ENCODE results near the gene OLFML2A. TPM values are rescaled to one million over a fixed set of nuclear protein-coding genes. Genes with fewer than 3 reads are reported as not detected.

Gene OLFML2A
- total and polyA plus RNA-seq, 10 donors, result 3.0 to 187 (median 117) TPM

- Histone ChIP-seq H3K36me3 (no peaks in the 10 kb centered on the region), H3K4me3 (no peak overlapping the region), H3K9me3 (no peaks in the 10 kb centered on the region), H3K27ac (no peak overlapping the region), H3K27me3 (replicated peaks in 1 of 7) (peaks cover 0 to 6% (median 0%) of the 10 kb centered on the region in 7 donors), H3K4me1 (no peaks in the 10 kb centered on the region)
- 73 to 91% (median 79%) methylated on average over 2 of the region's 2 CpGs for WGBS, 5 donors
- intact Hi-C loops (cut with DNase I; ENCODE audit: low total_unique reads), result no loop called here
- TF ChIP-seq POLR2AphosphoS5 (IDR thresholded peaks at IDR 0.05) (no peak), CTCF (IDR thresholded peaks at IDR 0.05 in 8 of 11, conservative IDR thresholded peaks at IDR 0.05 in 3 of 11) (no peak)
- no peak for DNase-seq
Measured at GRCh38 chr9:124749781-124750180, 27.2 kb upstream of the OLFML2A start.

GRCh38 chr9:124752967-124753366 lies 24.0 kb upstream of the OLFML2A start:
- DNase-seq, result no peak
- no peaks in the 10 kb centered on the region for H3K9me3 ChIP-seq
- H3K36me3 ChIP-seq, result no peaks in the 10 kb centered on the region
- intact Hi-C loops (cut with DNase I; ENCODE audit: low total_unique reads), result no loop called here
- H3K4me1 ChIP-seq, result peaks cover 0 to 12% (median 0%) of the 10 kb centered on the region in 6 donors
- H3K4me3 ChIP-seq, result no peak overlapping the region
- 76 to 91% (median 87%) methylated on average over 1 of the region's 1 CpG for WGBS, 5 donors
- no peak overlapping the region for H3K27ac ChIP-seq
- peaks cover 0 to 29% (median 0%) of the 10 kb centered on the region in 7 donors for H3K27me3 ChIP-seq (replicated peaks in 1 of 7)
- TF ChIP-seq POLR2AphosphoS5 (IDR thresholded peaks at IDR 0.05) (no peak), CTCF (IDR thresholded peaks at IDR 0.05 in 8 of 11, conservative IDR thresholded peaks at IDR 0.05 in 3 of 11) (no peak), POLR2A (IDR thresholded peaks at IDR 0.05) (no peak)

GRCh38 chr9:124754289-124754688 lies 22.6 kb upstream of the OLFML2A start:
- no peak for TF ChIP-seq POLR2A (IDR thresholded peaks at IDR 0.05)
- no peak for TF ChIP-seq POLR2AphosphoS5 (IDR thresholded peaks at IDR 0.05)
- TF ChIP-seq CTCF (IDR thresholded peaks at IDR 0.05 in 8 of 11, conservative IDR thresholded peaks at IDR 0.05 in 3 of 11), result no peak
- no peak overlapping the region for H3K27ac ChIP-seq
- 33 to 48% (median 41%) methylated on average over 4 of the region's 4 CpGs for WGBS, 5 donors
- intact Hi-C loops (cut with DNase I; ENCODE audit: low total_unique reads), result no loop called here
- H3K36me3 ChIP-seq, result no peaks in the 10 kb centered on the region
- no peaks in the 10 kb centered on the region for H3K9me3 ChIP-seq
- peaks cover 0 to 25% (median 2%) of the 10 kb centered on the region in 6 donors for H3K4me1 ChIP-seq
- no peak for DNase-seq
- peaks cover 0 to 29% (median 0%) of the 10 kb centered on the region in 7 donors for H3K27me3 ChIP-seq (replicated peaks in 1 of 7)
- H3K4me3 ChIP-seq, result no peak overlapping the region

GRCh38 chr9:124755061-124755460 lies 21.9 kb upstream of the OLFML2A start:
- TF ChIP-seq POLR2A (IDR thresholded peaks at IDR 0.05), result no peak
- TF ChIP-seq POLR2AphosphoS5 (IDR thresholded peaks at IDR 0.05), result no peak
- TF ChIP-seq CTCF (IDR thresholded peaks at IDR 0.05 in 8 of 11, conservative IDR thresholded peaks at IDR 0.05 in 3 of 11), result no peak
- peaks cover 0 to 27% (median 2%) of the 10 kb centered on the region in 6 donors for H3K4me1 ChIP-seq
- intact Hi-C loops (cut with DNase I; ENCODE audit: low total_unique reads), result no loop called here
- WGBS, 5 donors, result 63 to 81% (median 66%) methylated on average over 3 of the region's 3 CpGs
- no peak overlapping the region for H3K27ac ChIP-seq
- no peak overlapping the region for H3K4me3 ChIP-seq
- peaks cover 0 to 29% (median 0%) of the 10 kb centered on the region in 7 donors for H3K27me3 ChIP-seq (replicated peaks in 1 of 7)
- no peaks in the 10 kb centered on the region for H3K36me3 ChIP-seq
- no peak for DNase-seq
- no peaks in the 10 kb centered on the region for H3K9me3 ChIP-seq

Data from spleen (tissue), 11 donors.